ENCODE results near the gene TAF7.
"Not testable (repeated sequence)": the region's sequence is repeated elsewhere in the genome, so short reads cannot be mapped to it uniquely, and the experiment has no call there.

TAF7 gene

GRCh38 chr5:141338538-141339306, 18.1 kb upstream of the TAF7 start, which contains the start of gene PCDHGA2:
Gene PCDHGA2 (plus strand): TSS chr5:141338760.
- DNase-seq (ENCODE audit: low read depth): no peak

GRCh38 chr5:141332571-141332970, 12.0 kb upstream of the TAF7 start:
- DNase-seq (ENCODE audit: low read depth): not testable (repeated sequence)

- no peak for DNase-seq (ENCODE audit: low read depth)
Measured at GRCh38 chr5:141330299-141331080, 9.9 kb upstream of the TAF7 start, which contains the start of gene PCDHGA1. Gene PCDHGA1 (plus strand): TSS chr5:141330514.

GRCh38 chr5:141328231-141328630, 7.6 kb upstream of the TAF7 start:
- no peak for DNase-seq (ENCODE audit: low read depth)

- peak; percentile 51 for DNase-seq (ENCODE audit: low read depth)
Measured at GRCh38 chr5:141326088-141326854, 5.7 kb upstream of the TAF7 start.

- DNase-seq (ENCODE audit: low read depth): no peak
Measured at GRCh38 chr5:141322261-141322660, 1.7 kb upstream of the TAF7 start.

GRCh38 chr5:141319699-141320098, 885 bp downstream of the TAF7 start:
- no peak for DNase-seq (ENCODE audit: low read depth)

- no peak for DNase-seq (ENCODE audit: low read depth)
Measured at GRCh38 chr5:141319202-141319601, 1.4 kb downstream of the TAF7 start.

GRCh38 chr5:141316963-141317362, 3.6 kb downstream of the TAF7 start:
- DNase-seq (ENCODE audit: low read depth): not testable (repeated sequence)

- no peak for DNase-seq (ENCODE audit: low read depth)
Measured at GRCh38 chr5:141313711-141314110, 6.9 kb downstream of the TAF7 start.

GRCh38 chr5:141306630-141307029, 14.0 kb downstream of the TAF7 start:
- DNase-seq (ENCODE audit: low read depth): no peak

- no peak for DNase-seq (ENCODE audit: low read depth)
Measured at GRCh38 chr5:141303756-141304155, 16.8 kb downstream of the TAF7 start, which contains the start of gene SLC25A2. Gene SLC25A2 (minus strand): TSS chr5:141304049. CDS start chr5:141303865, 184 bp downstream.

GRCh38 chr5:141298376-141298775, 22.2 kb downstream of the TAF7 start:
- DNase-seq (ENCODE audit: low read depth): no peak

GRCh38 chr5:141272906-141273305, 47.7 kb downstream of the TAF7 start:
- no peak for DNase-seq (ENCODE audit: low read depth)

- DNase-seq (ENCODE audit: low read depth): no peak
Measured at GRCh38 chr5:141269195-141269594, 51.4 kb downstream of the TAF7 start.
